H1 (cell line): ENCODE results near the gene CCDC12. TPM values are rescaled to one million over a fixed set of nuclear protein-coding genes. Genes with fewer than 3 reads are reported as not detected.

Source experiments
- ATF2 ChIP-seq: IDR thresholded peaks from 2 replicates; pipeline ENCODE4 v1.6.1; 2012; ENCODE audit warnings: low read length, inconsistent platforms
- CHD7 ChIP-seq: fragments of 300-600 bp; sonication (generic); IDR thresholded peaks from 2 replicates; pipeline ENCODE4 v1.7.1; 2012; ENCODE audit warnings: low read length, moderate library complexity, mild to moderate bottlenecking, inconsistent platforms; ENCODE audit not compliant: insufficient replicate concordance
- E2F6 ChIP-seq: IDR thresholded peaks from 2 replicates; pipeline ENCODE4 v1.6.1; 2012; ENCODE audit warnings: inconsistent platforms
- HDAC6 ChIP-seq: IDR thresholded peaks from one replicate; pipeline ENCODE4 v1.7.1; 2012; ENCODE audit warnings: low read depth, mild to moderate bottlenecking, inconsistent platforms, low read length, moderate library complexity
- polyA plus RNA-seq, 7 experiments: library from polyadenylated mRNA; depleted of rRNA in 3 of 7; stranded (reverse) in 5 of 7; unstranded in 2 of 7; fragments of >200 nt in 5 of 7; fragments of 200-250 nt in 2 of 7; gene quantifications; 1 replicate in 5 of 7; 2 replicates in 1 of 7; 4 replicates in 1 of 7; pipeline versions ENCODE4 v1.2.1 to v1.2.3, GENCODE V29; 2011 to 2013; ENCODE audit warnings: missing spikeins in 2 of 7, mixed read lengths in 2 of 7
- total RNA-seq: library from RNA; stranded (reverse); fragmentation: NEBNext Ultra II Directional; extraction: Animal tissue kit (Norgen Biotek cat#: 25700); gene quantifications from 2 replicates; pipeline ENCODE4 v1.2.1, GENCODE V29; 2021

The CCDC12 gene
- total and polyA plus RNA-seq, 2 of the 8 experiments (the other 6 are each of a cell fraction or from before 2014, with no cell fraction given), result 29.5 to 41.3 TPM

GRCh38 chr3:46905661-46906451 lies 70.7 kb downstream of the CCDC12 start (continued):
- no peak for TF ChIP-seq CHD7
- TF ChIP-seq HDAC6, result no peak
- TF ChIP-seq E2F6, result no peak
- no peak for TF ChIP-seq ATF2
